CD4-positive, CD25-positive, alpha-beta regulatory T cell (primary cell): ENCODE results near the gene SLC25A42. TPM values are rescaled to one million over a fixed set of nuclear protein-coding genes. Genes with fewer than 3 reads are reported as not detected.

Source experiments
- ATAC-seq, 2 donors: fragments of 150-1000 bp; cut with Tn5 transposase; one replicate each; pipeline ENCODE4 v1.10.0; 2021; ENCODE audit warnings: low read depth in 2 of 2, moderate number of reproducible peaks in 2 of 2, moderate library complexity in 1 of 2
- DNase-seq, 3 donors: peaks; one replicate each; pipeline versions ENCODE4 v3.0.0 to v3.0.0-alpha.2; 2012 to 2022; ENCODE audit warnings: mixed read lengths in 1 of 3
- H3K27ac ChIP-seq: one replicate; pipeline ENCODE4 v1.7.0; 2013; ENCODE audit warnings: mild to moderate bottlenecking, low read length; ENCODE audit not compliant: insufficient read depth, poor library complexity, severe bottlenecking
- H3K27me3 ChIP-seq: one replicate; pipeline ENCODE4 v1.7.0; 2013; ENCODE audit warnings: low read length; ENCODE audit not compliant: control insufficient read depth, insufficient read depth
- H3K36me3 ChIP-seq: one replicate; pipeline ENCODE4 v1.7.0; 2013; ENCODE audit warnings: mild to moderate bottlenecking, low read length, moderate library complexity; ENCODE audit not compliant: control insufficient read depth, insufficient read depth
- H3K4me1 ChIP-seq: 2 replicates; pipeline ENCODE4 v1.7.0; 2013; ENCODE audit warnings: mild to moderate bottlenecking, low read length; ENCODE audit not compliant: insufficient read depth, control insufficient read depth, poor library complexity, severe bottlenecking
- H3K4me3 ChIP-seq: one replicate; pipeline ENCODE4 v1.7.0; 2013; ENCODE audit warnings: low read depth, mild to moderate bottlenecking, low read length, moderate library complexity
- H3K9me3 ChIP-seq, 2 experiments: 1 replicate in 1 of 2; 2 replicates in 1 of 2; pipeline ENCODE4 v1.7.0; 2013; ENCODE audit warnings: low read length in 2 of 2, mild to moderate bottlenecking in 1 of 2, moderate library complexity in 1 of 2; ENCODE audit not compliant: control insufficient read depth in 2 of 2
- H3K27ac Mint-ChIP-seq, 3 donors: one replicate each; pipeline ENCODE4 v1.8.0; 2020 to 2022; ENCODE audit warnings: mild to moderate bottlenecking in 3 of 3, mixed read lengths in 3 of 3, moderate library complexity in 2 of 3
- H3K27me3 Mint-ChIP-seq: one replicate; pipeline ENCODE4 v1.8.0; 2022; ENCODE audit warnings: mild to moderate bottlenecking, mixed read lengths
- H3K36me3 Mint-ChIP-seq: one replicate; pipeline ENCODE4 v1.8.0; 2020; ENCODE audit warnings: mixed read lengths
- H3K4me1 Mint-ChIP-seq, 4 donors: one replicate each; pipeline ENCODE4 v1.8.0; 2020 to 2022; ENCODE audit warnings: mixed read lengths in 4 of 4, mild to moderate bottlenecking in 1 of 4
- H3K4me3 Mint-ChIP-seq, 4 donors: one replicate each; pipeline ENCODE4 v1.8.0; 2020 to 2022; ENCODE audit warnings: mild to moderate bottlenecking in 4 of 4, mixed read lengths in 4 of 4, moderate library complexity in 3 of 4
- H3K9me3 Mint-ChIP-seq, 7 donors: one replicate each; pipeline ENCODE4 v1.8.0; 2020 to 2022; ENCODE audit warnings: mixed read lengths in 7 of 7, mild to moderate bottlenecking in 3 of 7, moderate library complexity in 2 of 7
- polyA plus RNA-seq, 4 donors: library from polyadenylated mRNA; unstranded; fragments of 300-500 nt; fragmentation: Illumina TruSeq; gene quantifications; one replicate each; pipeline ENCODE4 v1.2.3, GENCODE V29; 2021
- total RNA-seq: library from RNA; stranded (reverse); gene quantifications from one replicate; pipeline ENCODE4 v1.2.3, GENCODE V29; 2022

SLC25A42 gene
- total and polyA plus RNA-seq, 5 donors from 2014 or later, result 10.4 to 32.2 (median 19.0) TPM

GRCh38 chr19:19057720-19058119 lies 6.1 kb upstream of the SLC25A42 start:
- Histone ChIP-seq H3K4me1 (peaks cover under 1% of the 10 kb centered on the region), H3K4me3 (no peak overlapping the region), H3K9me3 (no peaks in the 10 kb centered on the region), H3K27ac (no peak overlapping the region), H3K36me3 (peaks cover 24% of the 10 kb centered on the region), H3K27me3 (no peaks in the 10 kb centered on the region)
- DNase-seq (no peak), ATAC-seq (no peak)
- H3K9me3 Mint-ChIP-seq, result peaks cover 0 to 1% (median 0%) of the 10 kb centered on the region in 7 donors
- H3K4me1 Mint-ChIP-seq, result peaks cover 0 to 2% (median 0%) of the 10 kb centered on the region in 4 donors
- no peak overlapping the region for H3K27ac Mint-ChIP-seq
- peaks cover 6% of the 10 kb centered on the region for H3K36me3 Mint-ChIP-seq
- no peak overlapping the region for H3K4me3 Mint-ChIP-seq
- no peaks in the 10 kb centered on the region for H3K27me3 Mint-ChIP-seq

- ATAC-seq (no peak), DNase-seq (no peak)
- no peak overlapping the region for H3K4me3 ChIP-seq
- H3K27me3 ChIP-seq, result no peaks in the 10 kb centered on the region
- Mint-ChIP-seq H3K27me3 (no peaks in the 10 kb centered on the region), H3K9me3 (peaks cover 0 to 1% (median 0%) of the 10 kb centered on the region in 7 donors), H3K27ac (peak overlapping the region in 1 of 3 donors; percentile 71), H3K4me3 (no peak overlapping the region), H3K4me1 (peaks cover 0 to 9% (median 4%) of the 10 kb centered on the region in 4 donors), H3K36me3 (peaks cover 3% of the 10 kb centered on the region)
- no peaks in the 10 kb centered on the region for H3K9me3 ChIP-seq
- H3K27ac ChIP-seq, result no peak overlapping the region
- peaks cover 7% of the 10 kb centered on the region for H3K4me1 ChIP-seq
- peaks cover 20% of the 10 kb centered on the region for H3K36me3 ChIP-seq
Observed at GRCh38 chr19:19059018-19059836, 4.6 kb upstream of the SLC25A42 start.

GRCh38 chr19:19059837-19060611 lies 3.8 kb upstream of the SLC25A42 start:
- ATAC-seq, result no peak
- peak overlapping the region in 2 of 3 donors; percentile 52 to 71 for H3K27ac Mint-ChIP-seq
- Histone ChIP-seq H3K36me3 (peaks cover 12% of the 10 kb centered on the region), H3K27ac (no peak overlapping the region), H3K4me1 (peaks cover 15% of the 10 kb centered on the region), H3K27me3 (no peaks in the 10 kb centered on the region), H3K4me3 (no peak overlapping the region), H3K9me3 (no peaks in the 10 kb centered on the region)
- H3K4me1 Mint-ChIP-seq, result peaks cover 0 to 12% (median 6%) of the 10 kb centered on the region in 4 donors
- H3K36me3 Mint-ChIP-seq, result peaks cover 3% of the 10 kb centered on the region
- H3K9me3 Mint-ChIP-seq, result peaks cover 0 to 1% (median 0%) of the 10 kb centered on the region in 7 donors
- DNase-seq, result no peak
- H3K27me3 Mint-ChIP-seq, result no peaks in the 10 kb centered on the region
- H3K4me3 Mint-ChIP-seq, result no peak overlapping the region

- no peaks in the 10 kb centered on the region for H3K27me3 ChIP-seq
- peaks cover 3% of the 10 kb centered on the region for H3K36me3 Mint-ChIP-seq
- ATAC-seq (no peak), DNase-seq (no peak)
- peaks cover 0 to 1% (median 0%) of the 10 kb centered on the region in 7 donors for H3K9me3 Mint-ChIP-seq
- no peaks in the 10 kb centered on the region for H3K9me3 ChIP-seq
- peaks cover 26% of the 10 kb centered on the region for H3K4me1 ChIP-seq
- H3K27ac ChIP-seq, result no peak overlapping the region
- H3K4me1 Mint-ChIP-seq, result peaks cover 0 to 24% (median 10%) of the 10 kb centered on the region in 4 donors
- no peak overlapping the region for H3K27ac Mint-ChIP-seq
- peak overlapping the region in 2 of 4 donors; percentile 18 to 39 for H3K4me3 Mint-ChIP-seq
- H3K36me3 ChIP-seq, result peaks cover 7% of the 10 kb centered on the region
- no peaks in the 10 kb centered on the region for H3K27me3 Mint-ChIP-seq
- no peak overlapping the region for H3K4me3 ChIP-seq
Observed at GRCh38 chr19:19061506-19061905, 2.3 kb upstream of the SLC25A42 start.

GRCh38 chr19:19062454-19063182 lies 1.2 kb upstream of the SLC25A42 start:
- Mint-ChIP-seq H3K4me1 (peaks cover 0 to 35% (median 19%) of the 10 kb centered on the region in 4 donors), H3K4me3 (peak overlapping the region; percentile 80 to 95 (median 84)), H3K9me3 (peaks cover 0 to 1% (median 0%) of the 10 kb centered on the region in 7 donors), H3K27me3 (no peaks in the 10 kb centered on the region), H3K36me3 (peaks cover 5% of the 10 kb centered on the region), H3K27ac (peak overlapping the region; percentile 51 to 78 (median 63))
- ATAC-seq (no peak), DNase-seq (no peak)
- H3K9me3 ChIP-seq, result no peaks in the 10 kb centered on the region
- H3K27me3 ChIP-seq, result no peaks in the 10 kb centered on the region
- H3K4me3 ChIP-seq, result peak overlapping the region; percentile 83
- peak overlapping the region; percentile 63 for H3K27ac ChIP-seq
- peaks cover 3% of the 10 kb centered on the region for H3K36me3 ChIP-seq
- peaks cover 37% of the 10 kb centered on the region for H3K4me1 ChIP-seq

DNA sequence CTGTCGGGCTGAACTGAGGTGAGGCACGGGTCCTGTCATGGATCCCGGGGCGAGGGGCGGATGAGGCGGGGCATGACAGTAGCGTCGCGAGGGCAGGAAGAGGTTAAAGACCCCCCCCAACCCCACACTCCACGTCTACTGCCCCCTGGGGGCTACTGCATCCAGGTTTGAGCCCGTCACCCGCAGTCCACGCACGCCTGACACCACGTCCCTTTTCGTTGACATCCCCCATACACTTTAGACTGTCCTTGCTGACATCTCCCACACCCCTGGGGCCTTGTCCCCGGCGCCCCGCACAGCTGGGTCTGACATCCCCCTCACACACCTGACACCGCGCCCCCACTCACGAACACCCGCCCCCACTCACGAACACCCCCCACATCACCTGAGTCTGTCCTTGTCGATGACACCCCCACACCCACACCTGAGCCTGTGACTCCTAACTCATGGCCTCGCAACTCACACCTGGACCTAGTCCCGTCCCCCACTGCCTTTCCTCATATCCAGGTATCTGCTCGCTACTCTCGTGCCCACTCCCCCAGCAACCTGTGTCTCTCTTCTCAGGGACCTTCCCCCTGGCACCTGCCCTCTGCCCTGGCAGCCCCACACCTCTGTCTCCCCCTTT lies 416 bp downstream of the SLC25A42 start:
- H3K4me1 Mint-ChIP-seq, result peaks cover 6 to 41% (median 24%) of the 10 kb centered on the region in 4 donors
- Histone ChIP-seq H3K36me3 (no peaks in the 10 kb centered on the region), H3K9me3 (no peaks in the 10 kb centered on the region), H3K4me1 (peaks cover 52% of the 10 kb centered on the region), H3K27ac (peak overlapping the region; percentile 72), H3K27me3 (no peaks in the 10 kb centered on the region), H3K4me3 (peak overlapping the region; percentile 85)
- DNase-seq, result no peak
- H3K4me3 Mint-ChIP-seq, result peak overlapping the region; percentile 80 to 95 (median 90)
- no peaks in the 10 kb centered on the region for H3K27me3 Mint-ChIP-seq
- H3K9me3 Mint-ChIP-seq, result peaks cover 0 to 1% (median 0%) of the 10 kb centered on the region in 7 donors
- H3K36me3 Mint-ChIP-seq, result peaks cover 9% of the 10 kb centered on the region
- peak overlapping the region; percentile 56 to 95 (median 63) for H3K27ac Mint-ChIP-seq
- peak; percentile 12 to 20 for ATAC-seq
